ENCODE results near the gene SCMH1.

SCMH1 gene

GRCh38 chr1:41171266-41171874, 70.7 kb downstream of the SCMH1 start:
- Histone ChIP-seq H3K4me1 (ENCODE audit: control insufficient read depth, low read length) (peaks cover 36% of the 10 kb centered on the region), H3K4me2 (ENCODE audit: low read length) (0 out of 2 replicates have a peak overlapping the region, but pooled peaks have one; percentile 20), H3K9me2 (replicated peaks; ENCODE audit: control insufficient read depth, low read length) (no peaks in the 10 kb centered on the region), H3K9me3 (ENCODE audit: control insufficient read depth, insufficient read depth, low read length) (peaks cover 7% of the 10 kb centered on the region; the same call in 1 of the 2 replicates), H3K36me3 (ENCODE audit: control insufficient read depth, low read length) (peaks cover 61% of the 10 kb centered on the region), H4K20me1 (ENCODE audit: control insufficient read depth, insufficient read depth, low read depth, low read length) (no peaks in the 10 kb centered on the region), H3K4me3 (ENCODE audit: low read length) (no peak overlapping the region; the same call in 1 of the 2 replicates), H3K27me3 (ENCODE audit: control insufficient read depth, low read length) (no peaks in the 10 kb centered on the region), H3K79me2 (ENCODE audit: control insufficient read depth, low read length) (peaks cover 42% of the 10 kb centered on the region), H3F3A (ENCODE audit: control insufficient read depth, insufficient read depth) (peaks cover 4% of the 10 kb centered on the region; the same call in 1 of the 2 replicates), H3K27ac (ENCODE audit: low read depth, low read length) (no peak overlapping the region)
- TF ChIP-seq EZH2phosphoT487 (IDR thresholded peaks at IDR 0.05; ENCODE audit: borderline replicate concordance, low read length) (no peak), CTCF (IDR thresholded peaks at IDR 0.05; ENCODE audit: low read depth, low read length, poor library complexity, severe bottlenecking) (no peak)

GRCh38 chr1:41169799-41170180, 72.3 kb downstream of the SCMH1 start:
- Histone ChIP-seq H3F3A (ENCODE audit: control insufficient read depth, insufficient read depth) (peaks cover 4% of the 10 kb centered on the region; the same call in 1 of the 2 replicates), H3K4me2 (ENCODE audit: low read length) (no peak overlapping the region), H3K27ac (ENCODE audit: low read depth, low read length) (no peak overlapping the region), H3K4me3 (ENCODE audit: low read length) (no peak overlapping the region), H3K4me1 (ENCODE audit: control insufficient read depth, low read length) (peaks cover 36% of the 10 kb centered on the region), H4K20me1 (ENCODE audit: control insufficient read depth, insufficient read depth, low read depth, low read length) (no peaks in the 10 kb centered on the region), H3K9me3 (ENCODE audit: control insufficient read depth, insufficient read depth, low read length) (peaks cover 7% of the 10 kb centered on the region; the same call in 1 of the 2 replicates), H3K27me3 (ENCODE audit: control insufficient read depth, low read length) (no peaks in the 10 kb centered on the region), H3K9me2 (replicated peaks; ENCODE audit: control insufficient read depth, low read length) (no peaks in the 10 kb centered on the region), H3K36me3 (ENCODE audit: control insufficient read depth, low read length) (peaks cover 53% of the 10 kb centered on the region), H3K79me2 (ENCODE audit: control insufficient read depth, low read length) (peaks cover 38% of the 10 kb centered on the region)
- TF ChIP-seq EZH2phosphoT487 (IDR thresholded peaks at IDR 0.05; ENCODE audit: borderline replicate concordance, low read length), result no peak
- no peak for TF ChIP-seq CTCF (IDR thresholded peaks at IDR 0.05; ENCODE audit: low read depth, low read length, poor library complexity, severe bottlenecking)

GRCh38 chr1:41169066-41169798, 72.9 kb downstream of the SCMH1 start:
- H3K27me3 ChIP-seq (ENCODE audit: control insufficient read depth, low read length), result no peaks in the 10 kb centered on the region
- peaks cover 7% of the 10 kb centered on the region; the same call in 1 of the 2 replicates for H3K9me3 ChIP-seq (ENCODE audit: control insufficient read depth, insufficient read depth, low read length)
- TF ChIP-seq CTCF (IDR thresholded peaks at IDR 0.05; ENCODE audit: low read depth, low read length, poor library complexity, severe bottlenecking) (no peak), EZH2phosphoT487 (IDR thresholded peaks at IDR 0.05; ENCODE audit: borderline replicate concordance, low read length) (no peak)

More at GRCh38 chr1:41169066-41169798, 72.9 kb downstream of the SCMH1 start:
- H3K79me2 ChIP-seq (ENCODE audit: control insufficient read depth, low read length), result peaks cover 37% of the 10 kb centered on the region
- peaks cover 34% of the 10 kb centered on the region for H3K4me1 ChIP-seq (ENCODE audit: control insufficient read depth, low read length)
- peaks cover 4% of the 10 kb centered on the region; the same call in 1 of the 2 replicates for H3F3A ChIP-seq (ENCODE audit: control insufficient read depth, insufficient read depth)
- no peak overlapping the region for H3K4me2 ChIP-seq (ENCODE audit: low read length)
- H4K20me1 ChIP-seq (ENCODE audit: control insufficient read depth, insufficient read depth, low read depth, low read length), result no peaks in the 10 kb centered on the region
- H3K27ac ChIP-seq (ENCODE audit: low read depth, low read length), result no peak overlapping the region
- no peaks in the 10 kb centered on the region for H3K9me2 ChIP-seq (replicated peaks; ENCODE audit: control insufficient read depth, low read length)
- peaks cover 51% of the 10 kb centered on the region for H3K36me3 ChIP-seq (ENCODE audit: control insufficient read depth, low read length)
- H3K4me3 ChIP-seq (ENCODE audit: low read length), result no peak overlapping the region
